NB4 (cell line): Measurements from ENCODE around the gene MPP3.

ENCODE experiments used
- DNase-seq: peaks from one replicate; pipeline ENCODE4 v3.0.0; 2010; ENCODE audit warnings: low read depth
- H3K4me3 ChIP-seq: one replicate; pipeline ENCODE4 v1.5.1; 2011; ENCODE audit warnings: mild to moderate bottlenecking, low read depth, low read length, moderate library complexity
- CTCF ChIP-seq: IDR thresholded peaks from one replicate; pipeline ENCODE4 v1.5.1; 2012; ENCODE audit warnings: low read depth, low read length
- MAX ChIP-seq: IDR thresholded peaks from 2 replicates; pipeline ENCODE4 v1.6.1; 2011; ENCODE audit warnings: low read depth, low read length
- MYC ChIP-seq: IDR thresholded peaks from 2 replicates; pipeline ENCODE4 v1.6.1; 2011; ENCODE audit warnings: low read depth, low read length
- POLR2A ChIP-seq: IDR thresholded peaks from 2 replicates; pipeline ENCODE4 v1.6.1; 2011; ENCODE audit warnings: mild to moderate bottlenecking; ENCODE audit not compliant: insufficient read length; ENCODE audit errors: extremely low read depth

The MPP3 gene

GRCh38 chr17:43878260-43879175 is 45.6 kb upstream of the MPP3 start:
- no peak overlapping the region for H3K4me3 ChIP-seq
- DNase-seq: peak; percentile 70

GRCh38 chr17:43877451-43878155 is 44.7 kb upstream of the MPP3 start:
- no peak for DNase-seq
- no peak for TF ChIP-seq POLR2A
- TF ChIP-seq CTCF: no peak
- no peak for TF ChIP-seq MAX
- no peak for TF ChIP-seq MYC
- no peak overlapping the region for H3K4me3 ChIP-seq

More at GRCh38 chr17:43878260-43879175, 45.6 kb upstream of the MPP3 start:
- TF ChIP-seq CTCF (peak; percentile 89), POLR2A (no peak), MAX (peak; percentile 42; the same call in 1 of the 2 replicates), MYC (no peak)

- DNase-seq: no peak
- TF ChIP-seq POLR2A (no peak), MYC (no peak), MAX (no peak), CTCF (no peak)
- no peak overlapping the region for H3K4me3 ChIP-seq
These were observed 44.1 kb upstream of the MPP3 start for GRCh38 chr17:43877031-43877430.

- H3K4me3 ChIP-seq: no peak overlapping the region
- TF ChIP-seq MYC: no peak
- no peak for TF ChIP-seq CTCF
- TF ChIP-seq MAX: no peak
- no peak for TF ChIP-seq POLR2A
- no peak for DNase-seq
These were observed 42.7 kb upstream of the MPP3 start for GRCh38 chr17:43875476-43876147.

- H3K4me3 ChIP-seq: no peak overlapping the region
- DNase-seq: no peak
- TF ChIP-seq POLR2A (no peak), MAX (no peak), MYC (no peak), CTCF (no peak)
These were observed 41.3 kb upstream of the MPP3 start for GRCh38 chr17:43874293-43874692.
